ENCODE data around the gene DVL3.

DNA sequence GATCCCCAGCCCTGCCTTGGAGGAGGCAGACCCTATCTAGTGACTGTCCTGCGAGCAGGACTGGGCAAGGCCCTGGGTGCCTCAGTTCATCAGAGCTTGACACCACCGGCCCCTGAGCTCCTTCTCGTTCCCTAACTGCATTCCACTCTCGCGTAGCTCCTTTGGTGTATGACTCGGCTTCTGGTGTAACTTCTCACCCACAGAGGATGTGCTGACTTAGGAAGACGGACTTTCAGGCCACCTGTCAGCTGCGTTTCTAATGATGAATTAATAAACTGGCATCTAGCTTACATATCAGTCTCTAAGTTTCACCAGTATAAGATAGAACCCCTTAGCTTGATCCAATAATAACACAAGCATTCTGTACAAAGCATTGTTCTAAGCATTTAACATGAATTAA is 48.3 kb downstream of the DVL3 start:
- TF ChIP-seq, protein P1, sequence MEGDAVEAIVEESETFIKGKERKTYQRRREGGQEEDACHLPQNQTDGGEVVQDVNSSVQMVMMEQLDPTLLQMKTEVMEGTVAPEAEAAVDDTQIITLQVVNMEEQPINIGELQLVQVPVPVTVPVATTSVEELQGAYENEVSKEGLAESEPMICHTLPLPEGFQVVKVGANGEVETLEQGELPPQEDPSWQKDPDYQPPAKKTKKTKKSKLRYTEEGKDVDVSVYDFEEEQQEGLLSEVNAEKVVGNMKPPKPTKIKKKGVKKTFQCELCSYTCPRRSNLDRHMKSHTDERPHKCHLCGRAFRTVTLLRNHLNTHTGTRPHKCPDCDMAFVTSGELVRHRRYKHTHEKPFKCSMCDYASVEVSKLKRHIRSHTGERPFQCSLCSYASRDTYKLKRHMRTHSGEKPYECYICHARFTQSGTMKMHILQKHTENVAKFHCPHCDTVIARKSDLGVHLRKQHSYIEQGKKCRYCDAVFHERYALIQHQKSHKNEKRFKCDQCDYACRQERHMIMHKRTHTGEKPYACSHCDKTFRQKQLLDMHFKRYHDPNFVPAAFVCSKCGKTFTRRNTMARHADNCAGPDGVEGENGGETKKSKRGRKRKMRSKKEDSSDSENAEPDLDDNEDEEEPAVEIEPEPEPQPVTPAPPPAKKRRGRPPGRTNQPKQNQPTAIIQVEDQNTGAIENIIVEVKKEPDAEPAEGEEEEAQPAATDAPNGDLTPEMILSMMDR (IDR thresholded peaks at IDR 0.05) = no peak
- TF ChIP-seq, protein P2, sequence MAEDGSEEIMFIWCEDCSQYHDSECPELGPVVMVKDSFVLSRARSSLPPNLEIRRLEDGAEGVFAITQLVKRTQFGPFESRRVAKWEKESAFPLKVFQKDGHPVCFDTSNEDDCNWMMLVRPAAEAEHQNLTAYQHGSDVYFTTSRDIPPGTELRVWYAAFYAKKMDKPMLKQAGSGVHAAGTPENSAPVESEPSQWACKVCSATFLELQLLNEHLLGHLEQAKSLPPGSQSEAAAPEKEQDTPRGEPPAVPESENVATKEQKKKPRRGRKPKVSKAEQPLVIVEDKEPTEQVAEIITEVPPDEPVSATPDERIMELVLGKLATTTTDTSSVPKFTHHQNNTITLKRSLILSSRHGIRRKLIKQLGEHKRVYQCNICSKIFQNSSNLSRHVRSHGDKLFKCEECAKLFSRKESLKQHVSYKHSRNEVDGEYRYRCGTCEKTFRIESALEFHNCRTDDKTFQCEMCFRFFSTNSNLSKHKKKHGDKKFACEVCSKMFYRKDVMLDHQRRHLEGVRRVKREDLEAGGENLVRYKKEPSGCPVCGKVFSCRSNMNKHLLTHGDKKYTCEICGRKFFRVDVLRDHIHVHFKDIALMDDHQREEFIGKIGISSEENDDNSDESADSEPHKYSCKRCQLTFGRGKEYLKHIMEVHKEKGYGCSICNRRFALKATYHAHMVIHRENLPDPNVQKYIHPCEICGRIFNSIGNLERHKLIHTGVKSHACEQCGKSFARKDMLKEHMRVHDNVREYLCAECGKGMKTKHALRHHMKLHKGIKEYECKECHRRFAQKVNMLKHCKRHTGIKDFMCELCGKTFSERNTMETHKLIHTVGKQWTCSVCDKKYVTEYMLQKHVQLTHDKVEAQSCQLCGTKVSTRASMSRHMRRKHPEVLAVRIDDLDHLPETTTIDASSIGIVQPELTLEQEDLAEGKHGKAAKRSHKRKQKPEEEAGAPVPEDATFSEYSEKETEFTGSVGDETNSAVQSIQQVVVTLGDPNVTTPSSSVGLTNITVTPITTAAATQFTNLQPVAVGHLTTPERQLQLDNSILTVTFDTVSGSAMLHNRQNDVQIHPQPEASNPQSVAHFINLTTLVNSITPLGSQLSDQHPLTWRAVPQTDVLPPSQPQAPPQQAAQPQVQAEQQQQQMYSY (CRISPR knock-in tag; IDR thresholded peaks at IDR 0.05) = no peak
- TF ChIP-seq MXD4 (CRISPR knock-in tag; IDR thresholded peaks at IDR 0.05; ENCODE audit: borderline replicate concordance) (no peak), SP1 (CRISPR knock-in tag; conservative IDR thresholded peaks at IDR 0.05) (no peak)

Measured in WTC11 (cell line).